Iris pigment epithelial cell (primary cell): ENCODE measurements around the gene FKBP15.

Source experiments
- DNase-seq: peaks from one replicate; pipeline ENCODE4 v3.0.0-alpha.2; 2011; ENCODE audit warnings: low read depth

The FKBP15 gene

GRCh38 chr9:113183956-113184488, 37.1 kb downstream of the FKBP15 start:
- no peak for DNase-seq

DNA sequence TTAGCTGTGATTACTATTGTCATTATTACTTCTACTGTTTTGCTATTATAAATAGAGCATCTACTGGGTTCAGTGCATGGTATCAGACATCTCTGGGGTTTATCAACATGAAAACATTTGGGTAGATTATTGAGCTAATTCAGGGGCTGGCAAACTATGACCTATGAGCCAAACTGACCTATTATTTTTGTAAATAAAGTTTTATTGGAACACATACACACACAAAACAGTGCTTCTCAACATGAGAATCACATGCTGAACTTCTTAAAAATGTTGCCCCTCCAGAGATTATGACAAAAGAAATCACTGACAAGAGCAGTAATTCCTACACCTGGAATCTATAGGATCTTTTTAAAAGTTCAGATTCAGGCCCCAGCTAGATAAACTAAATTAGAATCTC, 39.9 kb downstream of the FKBP15 start:
- DNase-seq = no peak

DNA sequence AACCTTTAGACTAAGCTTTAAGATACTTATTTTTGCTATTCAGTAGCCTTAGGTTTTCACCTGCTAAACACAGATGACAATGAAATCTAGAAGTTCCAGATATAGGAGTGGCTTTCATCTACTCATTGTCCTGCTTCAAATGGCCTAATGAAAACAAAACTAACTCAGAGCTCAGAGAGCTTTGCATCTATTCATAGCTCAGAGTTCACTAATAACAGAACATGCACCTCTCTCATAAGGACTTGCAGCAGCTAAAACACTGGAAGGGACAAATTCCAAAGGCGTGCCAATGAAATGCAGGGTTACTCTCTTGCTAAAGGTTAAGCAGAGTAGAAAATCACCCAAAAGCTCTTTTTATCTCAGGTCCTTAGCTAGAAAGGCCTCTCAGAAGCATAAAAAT, 41.2 kb downstream of the FKBP15 start:
- no peak for DNase-seq

GRCh38 chr9:113178087-113178486, 43.0 kb downstream of the FKBP15 start:
- peak; percentile 61 for DNase-seq

DNA sequence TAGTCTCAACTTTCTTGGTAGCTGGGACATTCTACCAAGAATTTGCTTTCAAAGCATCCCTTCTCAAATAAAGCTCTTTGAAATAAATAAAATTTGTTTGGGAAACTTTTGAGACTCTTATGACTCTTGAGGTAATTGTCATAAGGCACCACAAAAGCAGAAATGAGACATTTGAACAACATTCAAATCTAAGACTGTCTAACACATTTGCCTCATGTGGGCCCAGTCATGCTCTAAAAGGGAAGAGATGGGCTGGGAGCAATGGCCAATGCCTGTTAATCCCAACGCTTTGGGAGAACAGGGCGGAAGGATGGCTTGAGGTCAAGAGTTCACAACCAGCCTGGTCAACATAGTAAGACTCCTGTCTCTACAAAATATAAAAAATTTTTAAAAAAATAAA, 43.8 kb downstream of the FKBP15 start:
- no peak for DNase-seq

DNA sequence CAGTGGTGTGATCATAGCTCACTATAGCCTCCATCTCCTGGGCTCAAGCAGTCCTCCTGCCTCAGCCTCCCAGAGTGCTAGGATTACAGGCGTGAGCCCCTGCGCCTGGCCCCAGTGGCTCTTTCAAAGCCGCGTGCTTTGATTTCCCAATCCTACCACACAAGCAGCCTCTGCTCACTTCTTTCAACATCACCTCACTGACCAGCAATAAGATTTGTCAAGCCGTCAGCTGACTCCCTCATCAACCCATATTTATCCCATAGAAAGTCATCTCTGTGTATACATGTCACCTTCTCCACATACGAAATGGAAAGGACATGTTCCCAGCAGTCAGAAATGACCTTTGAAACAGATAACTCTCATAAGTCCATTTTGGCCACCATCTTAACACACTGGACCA, 44.3 kb downstream of the FKBP15 start:
- DNase-seq = no peak

DNA sequence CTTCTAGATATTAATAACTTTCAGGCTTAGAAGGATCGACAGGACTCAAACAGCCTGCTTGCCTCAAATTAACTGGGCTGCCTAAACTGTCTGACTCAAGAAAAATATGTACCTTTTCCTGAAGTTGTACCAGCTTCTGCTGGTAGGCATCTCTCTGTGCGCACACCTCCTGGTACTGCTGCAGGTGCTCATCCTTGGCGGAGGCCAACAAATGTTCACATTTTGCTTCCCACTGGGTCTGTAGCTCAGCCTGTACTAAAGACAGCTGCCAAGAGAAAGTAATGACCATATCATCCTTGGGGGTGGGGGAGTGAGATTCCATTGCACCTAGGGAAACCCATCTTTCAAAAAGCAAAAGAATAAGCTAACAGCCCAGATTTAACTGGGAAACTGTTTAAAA, 47.7 kb downstream of the FKBP15 start:
- no peak for DNase-seq

DNA sequence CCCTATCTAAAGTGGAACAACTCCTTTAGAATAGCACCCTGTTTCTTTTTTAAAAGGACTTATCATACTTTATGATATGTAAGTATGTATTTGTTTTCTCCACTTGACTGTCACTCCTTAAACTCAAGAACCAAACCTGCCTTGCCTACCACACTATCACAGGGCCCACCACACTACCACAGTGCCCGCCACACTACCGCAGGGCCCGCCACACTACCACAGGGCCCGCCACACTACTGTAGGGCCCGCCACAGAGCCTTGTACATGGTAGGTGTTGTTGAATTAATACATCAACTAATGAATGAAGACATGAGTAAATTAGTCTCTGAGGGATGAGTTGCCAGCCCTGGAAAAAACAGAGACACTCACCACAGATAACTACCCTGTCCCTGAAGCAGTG, 52.3 kb downstream of the FKBP15 start:
- no peak for DNase-seq

- no peak for DNase-seq
Observed at GRCh38 chr9:113166039-113166438, 55.0 kb downstream of the FKBP15 start.

- peak; percentile 54 for DNase-seq
Observed at GRCh38 chr9:113164536-113165300, 56.4 kb downstream of the FKBP15 start.

DNA sequence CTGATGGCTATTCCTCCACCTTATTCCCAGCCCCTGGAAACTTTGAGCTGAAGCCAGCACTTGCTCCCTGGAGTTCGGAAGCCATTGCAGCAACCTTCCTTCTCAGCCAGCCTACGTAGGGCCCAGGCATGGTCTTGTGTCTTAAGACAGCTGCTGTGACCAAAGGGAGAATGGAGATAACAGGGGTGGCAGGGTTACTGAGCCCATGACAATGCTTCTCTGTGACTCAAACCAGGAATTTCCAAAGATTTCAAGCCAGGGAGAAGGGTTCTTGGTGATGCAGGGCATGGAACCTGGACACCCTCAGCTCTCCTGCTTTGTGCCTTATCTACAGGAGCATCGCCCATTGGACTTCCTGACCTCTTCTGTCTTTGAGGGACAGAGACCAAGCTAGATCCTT, 58.1 kb downstream of the FKBP15 start:
- no peak for DNase-seq

GRCh38 chr9:113160571-113160970, 60.5 kb downstream of the FKBP15 start:
- DNase-seq = no peak

DNA sequence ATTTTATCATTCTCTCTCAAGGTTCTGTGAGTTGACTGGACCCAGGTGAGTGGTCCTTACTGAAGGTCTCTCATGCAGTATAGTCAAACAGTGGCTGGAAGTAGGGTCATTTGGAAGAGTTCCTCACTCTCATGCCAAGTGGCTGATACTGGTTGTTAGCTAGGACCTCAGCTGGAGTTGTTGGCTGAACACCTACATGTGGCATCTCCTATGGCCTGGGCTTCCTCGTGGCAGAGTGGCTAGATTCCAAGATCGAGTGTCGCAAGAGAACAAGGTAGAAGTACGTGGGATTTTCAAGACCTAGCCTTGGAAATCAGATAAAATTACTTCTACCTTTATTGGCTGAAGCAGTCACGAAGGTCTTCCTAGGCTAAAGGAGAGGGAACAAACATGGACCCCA, 62.6 kb downstream of the FKBP15 start:
- DNase-seq = no peak

DNA sequence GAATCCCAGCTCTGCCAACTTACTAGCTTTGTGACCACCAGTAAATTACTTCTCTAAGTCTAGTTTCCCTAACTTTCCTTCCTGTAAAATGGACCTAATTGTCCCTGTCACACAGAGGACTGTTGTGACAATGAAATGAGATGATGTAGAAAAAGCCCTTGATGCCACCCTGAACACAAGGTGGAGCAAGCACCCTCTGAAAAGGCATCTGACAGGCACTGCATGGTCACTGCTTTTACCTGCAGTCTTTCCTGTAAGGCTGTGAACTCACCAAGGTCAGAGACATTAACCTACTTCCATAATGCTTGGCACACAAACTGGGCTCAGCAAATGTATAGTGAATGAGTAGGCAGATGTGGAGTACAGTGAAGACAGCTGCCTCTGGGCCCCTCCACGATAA, 64.2 kb downstream of the FKBP15 start:
- no peak for DNase-seq

DNA sequence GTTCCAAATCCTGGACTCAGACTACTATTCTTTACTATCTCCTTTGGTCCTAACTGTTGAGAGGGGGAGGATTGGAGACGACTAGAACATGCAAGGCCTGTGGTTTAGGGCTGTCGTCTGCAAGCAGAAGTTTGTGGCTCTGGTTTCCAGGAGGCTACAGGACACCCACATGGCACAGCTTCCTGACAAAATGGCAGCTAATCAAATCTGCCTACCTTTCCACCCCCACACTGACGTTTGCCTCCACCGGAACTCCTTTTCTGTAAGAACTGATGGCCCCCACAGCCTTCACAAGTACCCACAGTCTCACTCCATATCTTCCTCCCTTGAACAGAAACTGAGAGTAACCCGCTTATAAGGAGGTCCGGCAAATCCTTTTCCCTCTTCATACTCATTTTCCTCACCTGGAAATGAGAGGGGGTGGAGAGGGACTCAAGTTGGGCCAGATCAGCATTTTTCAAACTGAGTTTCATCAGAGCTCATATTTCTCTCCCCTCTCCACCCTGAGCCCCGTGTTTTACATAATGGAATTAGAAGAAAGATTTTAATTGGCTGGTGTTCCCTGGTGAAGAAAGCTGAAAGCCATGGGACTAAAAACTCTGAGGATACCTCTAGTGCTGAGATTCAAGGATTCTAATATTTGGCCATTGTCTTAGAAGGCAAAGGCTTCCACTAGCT, 65.0 kb downstream of the FKBP15 start:
- no peak for DNase-seq

DNA sequence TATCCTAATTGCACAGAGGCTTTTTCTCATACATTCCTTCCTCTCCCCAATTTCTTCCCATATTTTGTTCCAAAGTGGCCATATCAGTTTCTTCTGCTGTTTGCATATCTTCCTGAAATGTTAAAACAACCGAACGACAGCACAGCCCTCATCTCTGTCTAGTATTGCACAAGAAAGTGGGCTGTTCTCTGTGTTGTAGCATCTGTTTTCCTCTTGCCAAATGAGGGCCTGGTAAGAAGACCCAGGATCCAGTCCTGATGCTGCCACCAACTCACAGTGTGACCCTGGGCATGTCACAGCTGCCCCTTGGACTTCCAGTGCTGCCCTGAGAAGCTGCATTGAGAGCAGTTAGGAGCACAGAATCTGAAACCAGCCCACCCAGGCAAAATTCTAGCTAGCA, 66.1 kb downstream of the FKBP15 start:
- peak; percentile 36 for DNase-seq

DNA sequence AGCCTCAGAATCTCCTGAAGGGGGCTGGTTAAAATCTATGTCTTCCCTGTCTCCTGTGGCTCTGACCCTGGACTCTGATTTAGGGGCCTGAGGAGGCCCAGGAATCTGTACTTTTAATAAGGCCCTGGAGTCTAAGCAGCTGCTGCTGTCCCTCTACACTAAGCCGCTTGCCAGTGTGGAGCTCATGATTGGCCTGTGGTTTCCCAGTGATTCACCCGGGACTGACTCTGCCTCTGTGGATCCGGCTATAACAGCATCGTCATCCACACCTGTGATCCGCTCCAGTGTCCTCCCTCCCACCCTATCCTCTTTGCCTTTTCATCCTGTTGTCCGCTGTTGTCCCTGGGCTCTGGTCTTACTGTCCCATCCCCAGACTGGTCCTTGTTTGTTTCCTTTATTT, 66.6 kb downstream of the FKBP15 start:
- DNase-seq = peak; percentile 82

GRCh38 chr9:113153599-113153998, 67.5 kb downstream of the FKBP15 start:
- DNase-seq = no peak

DNA sequence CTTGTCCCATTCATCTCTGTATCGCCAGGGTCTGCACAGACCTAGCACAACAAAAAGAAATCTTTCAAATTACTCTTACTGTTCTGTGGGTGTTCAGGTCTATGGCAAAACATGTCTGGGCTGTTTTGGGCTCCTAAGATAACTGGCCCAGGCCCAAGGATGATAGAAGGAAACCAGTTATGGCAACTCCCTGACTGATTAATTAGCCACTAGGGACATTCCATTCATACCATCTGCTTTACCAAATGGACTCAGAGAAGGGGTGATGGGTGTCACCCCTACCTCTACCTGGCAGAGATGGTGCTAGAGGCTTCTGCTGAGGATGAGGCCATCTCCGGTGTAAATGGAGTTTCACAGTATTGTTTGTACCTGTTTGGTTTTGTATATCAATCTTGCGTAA, 68.4 kb downstream of the FKBP15 start:
- no peak for DNase-seq

GRCh38 chr9:113151696-113152630, 69.1 kb downstream of the FKBP15 start:
- no peak for DNase-seq

DNA sequence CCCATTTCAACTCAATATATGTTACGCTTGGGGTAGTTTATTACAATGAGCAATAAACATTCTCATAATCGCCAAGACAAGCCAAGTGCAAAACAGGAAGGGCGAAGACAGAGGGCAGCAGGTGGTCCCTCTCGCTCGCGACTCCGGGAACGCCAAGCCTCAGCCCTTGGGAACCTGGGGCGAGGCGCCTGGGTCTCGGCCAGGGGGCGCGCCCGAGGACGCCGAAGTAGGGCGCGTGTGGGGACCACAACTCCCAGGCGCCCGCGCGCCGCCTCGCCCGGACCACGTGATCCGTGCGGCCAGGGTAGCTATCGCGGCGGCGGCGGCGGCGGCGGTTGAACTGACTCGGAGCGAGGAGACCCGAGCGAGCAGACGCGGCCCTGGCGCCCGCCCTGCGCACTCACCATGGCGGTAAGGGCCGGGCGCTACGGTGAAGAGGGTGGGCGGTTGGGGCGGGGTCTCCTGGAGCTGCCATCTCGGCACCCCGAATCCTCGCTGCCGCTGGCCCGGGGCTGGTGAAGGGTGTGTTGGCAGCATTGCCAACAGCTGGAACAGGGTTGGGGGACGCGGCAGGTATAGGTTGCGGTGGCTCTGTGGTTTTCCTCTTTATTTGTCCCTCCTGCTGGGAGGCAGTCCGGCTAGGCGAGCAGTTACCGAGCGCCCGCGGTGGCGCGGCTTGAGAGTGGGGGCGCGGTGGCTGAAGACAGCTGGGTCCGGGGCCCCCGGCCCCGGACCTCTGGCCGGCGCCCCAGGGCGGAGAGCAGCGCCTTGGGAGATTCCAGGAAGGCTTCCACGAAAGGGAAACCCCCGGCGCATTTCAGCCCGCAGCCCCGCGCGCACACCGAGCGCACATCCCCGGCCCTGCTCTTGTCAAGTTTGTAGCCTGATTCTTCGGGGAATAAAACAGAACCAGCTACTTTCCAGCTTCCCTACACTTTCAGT, 70.1 kb downstream of the FKBP15 start, which contains the start of gene SLC31A2:
TSS of gene SLC31A2 (plus strand) at position 338 of the 942 bp plus-strand sequence. CDS start at position 406, 68 bp downstream.
- DNase-seq = peak; percentile 86
